GM18868 (cell line): Measurements from ENCODE around the gene ABHD4.
A peak's percentile ranks its signal among the peaks of the same experiment; 100 is the strongest.
"Not testable (repeated sequence)": the region's sequence is repeated elsewhere in the genome, so short reads cannot be mapped to it uniquely, and the experiment has no call there.

ENCODE experiments used
- ATAC-seq: cut with Tn5 transposase; IDR thresholded peaks from one replicate; pipeline ENCODE4 v1.9.1; 2021; ENCODE audit warnings: mild to moderate bottlenecking, moderate library complexity; ENCODE audit not compliant: unreplicated experiment

The ABHD4 gene

GRCh38 chr14:22598099-22598895 is at the start of gene ABHD4:
TSS of gene ABHD4 (plus strand) at chr14:22598300. CDS start at chr14:22598307, 7 bp downstream.
- ATAC-seq = peak; percentile 86

- no peak for ATAC-seq
Observed at GRCh38 chr14:22549324-22549962, 48.7 kb upstream of the ABHD4 start.

- ATAC-seq = peak; percentile 78
Observed at GRCh38 chr14:22549981-22550673, 48.0 kb upstream of the ABHD4 start.

GRCh38 chr14:22551605-22551997 is 46.5 kb upstream of the ABHD4 start:
- no peak for ATAC-seq

- ATAC-seq = no peak
Observed at GRCh38 chr14:22552001-22552826, 45.9 kb upstream of the ABHD4 start.

- no peak for ATAC-seq
Observed at GRCh38 chr14:22552827-22553076, 45.3 kb upstream of the ABHD4 start.

GRCh38 chr14:22553445-22553844 is 44.7 kb upstream of the ABHD4 start:
- ATAC-seq = no peak

- not testable (repeated sequence) for ATAC-seq
Observed at GRCh38 chr14:22553861-22554497, 44.1 kb upstream of the ABHD4 start.

GRCh38 chr14:22554498-22555383 is 43.4 kb upstream of the ABHD4 start:
- no peak for ATAC-seq

GRCh38 chr14:22555384-22556011 is 42.6 kb upstream of the ABHD4 start:
- peak; percentile 12 for ATAC-seq

- ATAC-seq = peak; percentile 79
Observed at GRCh38 chr14:22556021-22556989, 41.8 kb upstream of the ABHD4 start.

GRCh38 chr14:22556990-22557623 is 41.0 kb upstream of the ABHD4 start:
- peak; percentile 26 for ATAC-seq

GRCh38 chr14:22557846-22558220 is 40.3 kb upstream of the ABHD4 start:
- no peak for ATAC-seq

- ATAC-seq = no peak
Observed at GRCh38 chr14:22558221-22558913, 39.7 kb upstream of the ABHD4 start.

- no peak for ATAC-seq
Observed at GRCh38 chr14:22559041-22559440, 39.1 kb upstream of the ABHD4 start.

GRCh38 chr14:22560662-22561365 is 37.3 kb upstream of the ABHD4 start:
- no peak for ATAC-seq

- no peak for ATAC-seq
Observed at GRCh38 chr14:22561366-22561660, 36.8 kb upstream of the ABHD4 start.
